ENCODE data around the gene WDR27.

WDR27 gene

DNA sequence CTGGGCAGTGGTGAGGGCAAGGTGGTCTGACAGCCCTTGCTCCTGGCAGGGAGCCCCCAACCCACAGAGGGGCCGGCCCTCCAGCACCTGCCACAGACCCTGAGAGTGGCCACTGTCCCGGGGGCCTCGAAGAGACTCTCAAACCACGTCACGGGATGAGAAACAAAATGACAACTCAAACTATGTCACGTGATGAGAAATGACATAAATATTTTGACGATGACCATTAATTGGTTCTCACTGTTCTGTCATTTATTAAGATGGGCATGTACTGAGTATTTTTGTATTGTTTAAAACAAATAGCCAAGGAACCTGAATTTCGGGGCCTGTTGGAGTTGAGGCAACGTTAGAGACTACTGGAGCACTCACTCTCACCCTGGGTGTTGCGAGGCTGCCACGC lies 135.5 kb downstream of the WDR27 start:
- TF ChIP-seq EZH2phosphoT487 (IDR thresholded peaks at IDR 0.05; ENCODE audit: low read length) (no peak), CTCF (IDR thresholded peaks at IDR 0.05; ENCODE audit: low read length) (no peak), EZH2 (optimal IDR thresholded peaks at IDR 0.05; ENCODE audit: low read depth, low read length) (no peak)
- no peaks in the 10 kb centered on the region for H3K9me3 ChIP-seq (replicated peaks; ENCODE audit: insufficient read depth, low read length)
- no peak overlapping the region for H3K4me3 ChIP-seq (ENCODE audit: low read length)
- H3K27ac ChIP-seq (ENCODE audit: low read length) = no peak overlapping the region
- H3K4me2 ChIP-seq (ENCODE audit: low read depth, low read length) = no peak overlapping the region
- H2AFZ ChIP-seq (ENCODE audit: low read length) = no peak overlapping the region
- no peak overlapping the region for H3K9ac ChIP-seq (ENCODE audit: low read length)
- no peaks in the 10 kb centered on the region for H3F3A ChIP-seq (ENCODE audit: insufficient read depth, low read length)
- H4K20me1 ChIP-seq (ENCODE audit: insufficient read depth, low read length) = no peaks in the 10 kb centered on the region
- no peak for DNase-seq
- no peaks in the 10 kb centered on the region for H3K9me2 ChIP-seq (replicated peaks; ENCODE audit: insufficient read depth, low read length)
- H3K4me1 ChIP-seq (ENCODE audit: low read length) = 0 out of 2 replicates have a peak, but pooled peaks cover 5% of the 10 kb centered on the region
- no peaks in the 10 kb centered on the region for H3K79me2 ChIP-seq (ENCODE audit: low read length)
- H3K27me3 ChIP-seq (replicated peaks; ENCODE audit: insufficient read depth, low read length) = no peaks in the 10 kb centered on the region
- H3K36me3 ChIP-seq (replicated peaks; ENCODE audit: insufficient read depth, low read length) = no peaks in the 10 kb centered on the region

GRCh38 chr6:169564453-169565240 lies 137.2 kb downstream of the WDR27 start:
- H3K4me2 ChIP-seq (ENCODE audit: low read depth, low read length) = no peak overlapping the region

GRCh38 chr6:169561665-169562064 lies 140.2 kb downstream of the WDR27 start:
- no peaks in the 10 kb centered on the region for H3K9me2 ChIP-seq (replicated peaks; ENCODE audit: insufficient read depth, low read length)
- TF ChIP-seq EZH2 (optimal IDR thresholded peaks at IDR 0.05; ENCODE audit: low read depth, low read length) (no peak), EZH2phosphoT487 (IDR thresholded peaks at IDR 0.05; ENCODE audit: low read length) (no peak), CTCF (IDR thresholded peaks at IDR 0.05; ENCODE audit: low read length) (no peak)

More at GRCh38 chr6:169564453-169565240, 137.2 kb downstream of the WDR27 start:
- Histone ChIP-seq H3K79me2 (ENCODE audit: low read length) (no peaks in the 10 kb centered on the region), H3K9ac (ENCODE audit: low read length) (no peak overlapping the region), H2AFZ (ENCODE audit: low read length) (no peak overlapping the region), H3K4me3 (ENCODE audit: low read length) (no peak overlapping the region), H3K27me3 (replicated peaks; ENCODE audit: insufficient read depth, low read length) (no peaks in the 10 kb centered on the region), H3F3A (ENCODE audit: insufficient read depth, low read length) (no peaks in the 10 kb centered on the region), H3K27ac (ENCODE audit: low read length) (no peak overlapping the region), H4K20me1 (ENCODE audit: insufficient read depth, low read length) (no peaks in the 10 kb centered on the region), H3K9me3 (replicated peaks; ENCODE audit: insufficient read depth, low read length) (no peaks in the 10 kb centered on the region), H3K9me2 (replicated peaks; ENCODE audit: insufficient read depth, low read length) (no peaks in the 10 kb centered on the region), H3K4me1 (ENCODE audit: low read length) (0 out of 2 replicates have a peak, but pooled peaks cover 5% of the 10 kb centered on the region), H3K36me3 (replicated peaks; ENCODE audit: insufficient read depth, low read length) (no peaks in the 10 kb centered on the region)
- TF ChIP-seq EZH2 (optimal IDR thresholded peaks at IDR 0.05; ENCODE audit: low read depth, low read length) = no peak
- TF ChIP-seq CTCF (IDR thresholded peaks at IDR 0.05; ENCODE audit: low read length) = no peak
- TF ChIP-seq EZH2phosphoT487 (IDR thresholded peaks at IDR 0.05; ENCODE audit: low read length) = no peak
- no peak for DNase-seq

More at GRCh38 chr6:169561665-169562064, 140.2 kb downstream of the WDR27 start:
- H3K9ac ChIP-seq (ENCODE audit: low read length) = no peak overlapping the region
- H3K4me3 ChIP-seq (ENCODE audit: low read length) = no peak overlapping the region
- no peak overlapping the region for H2AFZ ChIP-seq (ENCODE audit: low read length)
- no peaks in the 10 kb centered on the region for H4K20me1 ChIP-seq (ENCODE audit: insufficient read depth, low read length)
- peaks cover 11% of the 10 kb centered on the region; the same call in 1 of the 2 replicates for H3K4me1 ChIP-seq (ENCODE audit: low read length)
- DNase-seq = no peak
- H3K27me3 ChIP-seq (replicated peaks; ENCODE audit: insufficient read depth, low read length) = no peaks in the 10 kb centered on the region
- no peaks in the 10 kb centered on the region for H3K9me3 ChIP-seq (replicated peaks; ENCODE audit: insufficient read depth, low read length)
- peaks cover 12% of the 10 kb centered on the region for H3F3A ChIP-seq (ENCODE audit: insufficient read depth, low read length)
- no peak overlapping the region for H3K4me2 ChIP-seq (ENCODE audit: low read depth, low read length)
- no peak overlapping the region for H3K27ac ChIP-seq (ENCODE audit: low read length)
- no peaks in the 10 kb centered on the region for H3K36me3 ChIP-seq (replicated peaks; ENCODE audit: insufficient read depth, low read length)
- no peaks in the 10 kb centered on the region for H3K79me2 ChIP-seq (ENCODE audit: low read length)
